ENCODE data around the gene TMPRSS7.
A peak's percentile ranks its signal among the peaks of the same experiment; 100 is the strongest.

TMPRSS7 gene

GRCh38 chr3:112114576-112115160 is 80.1 kb downstream of the TMPRSS7 start:
- no peak for DNase-seq
- H3K27ac ChIP-seq (ENCODE audit: insufficient read depth in 1 of 2, low read depth in 1 of 2, low read length in 2 of 2, poor library complexity in 1 of 2, severe bottlenecking in 2 of 2): no peak overlapping the region
- CTCF ChIA-PET: interaction anchor here (1.0 to 1.4 kb wide), 6 partner anchors 9 to 417 kb away, joined by 3 to 5 read pairs (median 4); no protein-coding TSS in a partner anchor
- no peak overlapping the region for H3K4me3 ChIP-seq (ENCODE audit: control insufficient read depth in 1 of 7, extremely low read depth in 1 of 7, insufficient read depth in 4 of 7, low read depth in 2 of 7, low read length in 6 of 7)
- POLR2A ChIA-PET: no interaction called here
- no peaks in the 10 kb centered on the region for H3K27me3 ChIP-seq (replicated peaks in 2 of 5; ENCODE audit: control insufficient read depth in 4 of 5, insufficient read depth in 5 of 5, low read length in 4 of 5)
- no peaks in the 10 kb centered on the region for H3K36me3 ChIP-seq (ENCODE audit: control insufficient read depth in 4 of 4, insufficient read depth in 4 of 4, low read length in 3 of 4)
- H3K4me1 ChIP-seq (ENCODE audit: control extremely low read depth in 1 of 4, control insufficient read depth in 4 of 4, insufficient read depth in 4 of 4, low read length in 3 of 4): peaks cover 10 to 30% (median 23%) of the 10 kb centered on the region in 4 experiments
- whole genome bisulfite sequencing (ENCODE audit: insufficient coverage): 96% methylated on average over 6 of the region's 6 CpGs
- H3K9me3 ChIP-seq (ENCODE audit: control extremely low read depth in 1 of 5, control insufficient read depth in 4 of 5, insufficient read depth in 2 of 5, low read depth in 1 of 5, low read length in 4 of 5): no peaks in the 10 kb centered on the region

- Histone ChIP-seq H3K36me3 (ENCODE audit: control insufficient read depth in 4 of 4, insufficient read depth in 4 of 4, low read length in 3 of 4) (no peaks in the 10 kb centered on the region), H3K4me3 (ENCODE audit: control insufficient read depth in 1 of 7, extremely low read depth in 1 of 7, insufficient read depth in 4 of 7, low read depth in 2 of 7, low read length in 6 of 7) (no peak overlapping the region), H3K9me3 (ENCODE audit: control extremely low read depth in 1 of 5, control insufficient read depth in 4 of 5, insufficient read depth in 2 of 5, low read depth in 1 of 5, low read length in 4 of 5) (no peaks in the 10 kb centered on the region), H3K4me1 (ENCODE audit: control extremely low read depth in 1 of 4, control insufficient read depth in 4 of 4, insufficient read depth in 4 of 4, low read length in 3 of 4) (peaks cover 16 to 36% (median 28%) of the 10 kb centered on the region in 4 experiments), H3K27me3 (replicated peaks in 2 of 5; ENCODE audit: control insufficient read depth in 4 of 5, insufficient read depth in 5 of 5, low read length in 4 of 5) (no peaks in the 10 kb centered on the region), H3K27ac (ENCODE audit: insufficient read depth in 1 of 2, low read depth in 1 of 2, low read length in 2 of 2, poor library complexity in 1 of 2, severe bottlenecking in 2 of 2) (no peak overlapping the region)
- no peak for DNase-seq
- WGBS (ENCODE audit: insufficient coverage): 100% methylated on average over 2 of the region's 6 CpGs
- CTCF ChIA-PET: interaction anchor here (1.0 to 1.4 kb wide), 6 partner anchors 10 to 416 kb away, joined by 3 to 5 read pairs (median 4); no protein-coding TSS in a partner anchor
- POLR2A ChIA-PET: no interaction called here
These were observed 80.7 kb downstream of the TMPRSS7 start for GRCh38 chr3:112115161-112115739.

- Histone ChIP-seq H3K27ac (ENCODE audit: insufficient read depth in 1 of 2, low read depth in 1 of 2, low read length in 2 of 2, poor library complexity in 1 of 2, severe bottlenecking in 2 of 2) (no peak overlapping the region), H3K9me3 (ENCODE audit: control extremely low read depth in 1 of 5, control insufficient read depth in 4 of 5, insufficient read depth in 2 of 5, low read depth in 1 of 5, low read length in 4 of 5) (no peaks in the 10 kb centered on the region), H3K27me3 (replicated peaks in 2 of 5; ENCODE audit: control insufficient read depth in 4 of 5, insufficient read depth in 5 of 5, low read length in 4 of 5) (no peaks in the 10 kb centered on the region), H3K4me3 (ENCODE audit: control insufficient read depth in 1 of 7, extremely low read depth in 1 of 7, insufficient read depth in 4 of 7, low read depth in 2 of 7, low read length in 6 of 7) (no peak overlapping the region), H3K36me3 (ENCODE audit: control insufficient read depth in 4 of 4, insufficient read depth in 4 of 4, low read length in 3 of 4) (no peaks in the 10 kb centered on the region), H3K4me1 (ENCODE audit: control extremely low read depth in 1 of 4, control insufficient read depth in 4 of 4, insufficient read depth in 4 of 4, low read length in 3 of 4) (peaks cover 21 to 43% (median 34%) of the 10 kb centered on the region in 4 experiments)
- ChIA-PET CTCF (interaction anchor here (1.0 to 1.9 kb wide), 5 partner anchors 10 to 415 kb away, joined by 3 to 7 read pairs (median 4); partner anchors contain the start of gene GCSAM), POLR2A (no interaction called here)
- 92% methylated on average over 1 of the region's 6 CpGs for WGBS (ENCODE audit: insufficient coverage)
- no peak for DNase-seq
These were observed 81.4 kb downstream of the TMPRSS7 start for GRCh38 chr3:112115806-112116383.

- no peak overlapping the region for H3K27ac ChIP-seq (ENCODE audit: insufficient read depth in 1 of 2, low read depth in 1 of 2, low read length in 2 of 2, poor library complexity in 1 of 2, severe bottlenecking in 2 of 2)
- H3K4me1 ChIP-seq (ENCODE audit: control extremely low read depth in 1 of 4, control insufficient read depth in 4 of 4, insufficient read depth in 4 of 4, low read length in 3 of 4): peaks cover 29 to 51% (median 41%) of the 10 kb centered on the region in 4 experiments
- no peak overlapping the region for H3K4me3 ChIP-seq (ENCODE audit: control insufficient read depth in 1 of 7, extremely low read depth in 1 of 7, insufficient read depth in 4 of 7, low read depth in 2 of 7, low read length in 6 of 7)
- POLR2A ChIA-PET: no interaction called here
- no peak for DNase-seq
- H3K27me3 ChIP-seq (replicated peaks in 2 of 5; ENCODE audit: control insufficient read depth in 4 of 5, insufficient read depth in 5 of 5, low read length in 4 of 5): no peaks in the 10 kb centered on the region
- H3K9me3 ChIP-seq (ENCODE audit: control extremely low read depth in 1 of 5, control insufficient read depth in 4 of 5, insufficient read depth in 2 of 5, low read depth in 1 of 5, low read length in 4 of 5): no peaks in the 10 kb centered on the region
- CTCF ChIA-PET: interaction anchor here (0.7 to 1.9 kb wide), 6 partner anchors 10 to 1148 kb away, joined by 3 to 7 read pairs (median 4); partner anchors contain the start of gene GCSAM
- WGBS (ENCODE audit: insufficient coverage): 100% methylated on average over 8 of the region's 13 CpGs
- H3K36me3 ChIP-seq (ENCODE audit: control insufficient read depth in 4 of 4, insufficient read depth in 4 of 4, low read length in 3 of 4): no peaks in the 10 kb centered on the region
These were observed 82.2 kb downstream of the TMPRSS7 start for GRCh38 chr3:112116748-112117186.

- ChIA-PET POLR2A (no interaction called here), CTCF (interaction anchor here (0.7 to 1.9 kb wide), 7 partner anchors 10 to 1147 kb away, joined by 3 to 7 read pairs (median 4); partner anchors contain the start of gene GCSAM)
- no peak for DNase-seq
- Histone ChIP-seq H3K27ac (ENCODE audit: insufficient read depth in 1 of 2, low read depth in 1 of 2, low read length in 2 of 2, poor library complexity in 1 of 2, severe bottlenecking in 2 of 2) (no peak overlapping the region), H3K4me1 (ENCODE audit: control extremely low read depth in 1 of 4, control insufficient read depth in 4 of 4, insufficient read depth in 4 of 4, low read length in 3 of 4) (peaks cover 30 to 55% (median 45%) of the 10 kb centered on the region in 4 experiments), H3K27me3 (replicated peaks in 2 of 5; ENCODE audit: control insufficient read depth in 4 of 5, insufficient read depth in 5 of 5, low read length in 4 of 5) (no peaks in the 10 kb centered on the region), H3K9me3 (ENCODE audit: control extremely low read depth in 1 of 5, control insufficient read depth in 4 of 5, insufficient read depth in 2 of 5, low read depth in 1 of 5, low read length in 4 of 5) (no peaks in the 10 kb centered on the region), H3K36me3 (ENCODE audit: control insufficient read depth in 4 of 4, insufficient read depth in 4 of 4, low read length in 3 of 4) (no peaks in the 10 kb centered on the region), H3K4me3 (ENCODE audit: control insufficient read depth in 1 of 7, extremely low read depth in 1 of 7, insufficient read depth in 4 of 7, low read depth in 2 of 7, low read length in 6 of 7) (no peak overlapping the region)
- WGBS (ENCODE audit: insufficient coverage): no CpG with 5 or more reads among the region's 1 CpG
These were observed 82.9 kb downstream of the TMPRSS7 start for GRCh38 chr3:112117415-112117814.

- CTCF ChIA-PET: interaction anchor here (0.9 to 1.9 kb wide), 4 partner anchors 11 to 1146 kb away, joined by 3 to 5 read pairs (median 4); no protein-coding TSS in a partner anchor
These were observed 83.5 kb downstream of the TMPRSS7 start for GRCh38 chr3:112117841-112118571.

More at GRCh38 chr3:112117841-112118571, 83.5 kb downstream of the TMPRSS7 start:
- Histone ChIP-seq H3K27ac (ENCODE audit: insufficient read depth in 1 of 2, low read depth in 1 of 2, low read length in 2 of 2, poor library complexity in 1 of 2, severe bottlenecking in 2 of 2) (no peak overlapping the region), H3K4me1 (ENCODE audit: control extremely low read depth in 1 of 4, control insufficient read depth in 4 of 4, insufficient read depth in 4 of 4, low read length in 3 of 4) (peaks cover 30 to 55% (median 45%) of the 10 kb centered on the region in 4 experiments), H3K9me3 (ENCODE audit: control extremely low read depth in 1 of 5, control insufficient read depth in 4 of 5, insufficient read depth in 2 of 5, low read depth in 1 of 5, low read length in 4 of 5) (no peaks in the 10 kb centered on the region), H3K27me3 (replicated peaks in 2 of 5; ENCODE audit: control insufficient read depth in 4 of 5, insufficient read depth in 5 of 5, low read length in 4 of 5) (no peaks in the 10 kb centered on the region), H3K36me3 (ENCODE audit: control insufficient read depth in 4 of 4, insufficient read depth in 4 of 4, low read length in 3 of 4) (peaks cover 0 to 3% (median under 1%) of the 10 kb centered on the region in 4 experiments), H3K4me3 (ENCODE audit: control insufficient read depth in 1 of 7, extremely low read depth in 1 of 7, insufficient read depth in 4 of 7, low read depth in 2 of 7, low read length in 6 of 7) (no peak overlapping the region)
- WGBS (ENCODE audit: insufficient coverage): 85% methylated on average over 4 of the region's 4 CpGs
- POLR2A ChIA-PET: no interaction called here
- DNase-seq: peak; percentile 53 to 90 (median 85)

Measured in common myeloid progenitor, CD34-positive (primary cell).